DMS153 treated with DMSO at 0.1 percent for 48 hours (cell line): ENCODE measurements around the gene HNRNPH3.

ENCODE experiments used
- DNase-seq: peaks from one replicate; lab custom pipeline; 2025; ENCODE audit not compliant: unreplicated experiment; lab: John Stamatoyannopoulos, UW

Gene HNRNPH3

DNA sequence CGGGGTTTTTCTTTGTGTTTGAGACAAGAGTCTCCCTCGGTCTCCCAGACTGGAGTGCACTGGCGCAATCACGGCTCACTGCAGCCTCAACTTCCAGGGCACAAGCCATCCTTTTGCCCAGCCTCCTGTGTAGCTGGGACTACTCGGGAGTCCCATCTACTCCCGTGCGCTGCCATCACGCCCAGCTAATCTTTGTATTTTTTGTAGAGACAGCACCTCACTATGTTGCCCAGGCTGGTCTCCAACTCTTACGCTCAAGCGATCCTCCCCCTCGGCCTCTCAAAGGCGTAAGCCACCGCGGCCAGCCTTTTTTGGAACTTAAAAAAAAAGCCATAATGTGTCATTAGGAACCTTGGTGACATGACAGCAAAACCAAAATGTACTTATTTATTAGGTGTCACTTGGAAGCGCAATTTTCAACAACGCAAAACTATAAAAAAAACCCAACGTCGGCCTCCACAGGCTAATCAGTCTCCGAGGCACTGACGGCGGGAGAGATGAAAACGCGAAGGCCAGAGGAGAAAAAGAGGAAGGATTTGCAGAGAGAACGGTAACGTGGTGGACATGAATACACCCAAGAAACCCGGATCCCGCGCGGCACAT is 911 bp upstream of the HNRNPH3 start:
- DNase-seq = no peak

DNA sequence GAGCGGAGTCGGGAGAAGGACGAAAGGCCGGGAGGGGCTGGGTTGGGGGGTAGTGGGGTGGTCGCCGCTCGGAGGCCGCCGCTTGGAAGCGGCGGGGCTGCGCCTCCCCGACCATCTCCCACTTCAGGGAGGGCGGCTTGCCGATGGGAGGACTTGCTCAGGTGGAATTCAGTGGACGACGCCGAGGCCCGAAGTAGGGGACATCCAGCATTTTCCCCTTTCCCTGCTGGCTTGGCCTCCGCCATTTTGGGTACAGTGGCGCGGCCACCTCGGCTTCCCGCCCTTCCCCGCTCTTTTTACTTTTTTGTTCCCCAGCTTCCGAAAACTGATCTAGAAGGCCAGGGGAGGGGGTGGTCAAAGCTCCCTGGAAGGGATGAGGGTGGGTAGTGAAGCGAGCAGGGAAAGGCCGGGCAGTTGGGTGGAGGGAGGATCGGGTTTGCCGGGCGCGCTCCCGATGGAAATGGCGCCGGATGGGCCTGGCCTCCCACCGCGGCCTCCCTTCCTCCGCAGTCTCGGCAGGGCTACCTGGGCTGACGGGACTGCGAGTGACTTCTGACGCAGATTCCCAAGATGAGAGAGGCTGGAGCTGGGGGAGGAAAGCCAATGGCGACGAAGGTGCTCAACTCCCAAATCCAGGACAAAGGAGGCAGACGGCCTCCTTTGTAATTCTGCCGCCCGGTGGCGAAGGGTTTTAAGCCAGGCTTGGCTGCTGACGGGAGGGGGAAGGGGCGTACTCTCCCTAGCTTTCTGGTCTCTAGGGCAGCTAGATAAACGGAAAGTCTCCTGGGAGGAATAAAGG is 594 bp downstream of the HNRNPH3 start, which contains the start of gene PBLD:
Gene PBLD (minus strand): TSS at position 670 of the 799 bp plus-strand sequence. CDS start 26,084 bp downstream, outside the sequence.
- peak; percentile 82 for DNase-seq

- DNase-seq = no peak
These were observed 1.2 kb downstream of the HNRNPH3 start for GRCh38 chr10:68333058-68333395.

- DNase-seq = no peak
These were observed 1.9 kb downstream of the HNRNPH3 start for GRCh38 chr10:68333440-68334431.

GRCh38 chr10:68334672-68335467 is 3.0 kb downstream of the HNRNPH3 start:
- no peak for DNase-seq

GRCh38 chr10:68336754-68337351 is 5.0 kb downstream of the HNRNPH3 start:
- no peak for DNase-seq

- DNase-seq = no peak
These were observed 8.7 kb downstream of the HNRNPH3 start for GRCh38 chr10:68340358-68341080.

DNA sequence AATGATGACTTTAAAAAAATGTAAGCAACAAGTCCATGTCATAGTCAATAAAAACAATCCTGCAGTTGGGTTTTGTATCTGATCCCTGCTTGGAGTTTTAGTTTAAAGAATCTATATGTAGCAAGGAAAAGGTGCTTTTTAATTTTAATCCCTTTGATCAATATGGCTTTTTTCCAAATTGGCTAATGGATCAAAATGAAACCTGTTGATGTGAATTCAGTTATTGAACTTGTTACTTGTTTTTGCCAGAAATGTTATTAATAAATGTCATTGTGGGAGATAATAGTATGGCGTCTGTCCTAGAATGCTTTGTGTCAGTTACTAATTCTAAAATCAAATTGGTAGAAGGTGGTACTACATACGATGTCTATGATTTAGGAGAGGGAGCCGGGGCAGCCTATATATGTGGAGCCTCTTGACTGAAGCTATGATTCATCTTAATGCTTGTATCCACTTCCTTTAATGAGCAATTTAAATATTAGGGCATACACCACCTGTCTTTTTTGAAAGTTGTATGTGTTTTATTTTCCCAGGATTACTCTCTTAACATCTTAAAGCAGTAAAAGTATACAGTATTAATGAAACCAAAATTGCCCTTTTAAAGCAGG is 11.1 kb downstream of the HNRNPH3 start:
- no peak for DNase-seq

- no peak for DNase-seq
These were observed 13.8 kb downstream of the HNRNPH3 start for GRCh38 chr10:68345621-68346020.

DNA sequence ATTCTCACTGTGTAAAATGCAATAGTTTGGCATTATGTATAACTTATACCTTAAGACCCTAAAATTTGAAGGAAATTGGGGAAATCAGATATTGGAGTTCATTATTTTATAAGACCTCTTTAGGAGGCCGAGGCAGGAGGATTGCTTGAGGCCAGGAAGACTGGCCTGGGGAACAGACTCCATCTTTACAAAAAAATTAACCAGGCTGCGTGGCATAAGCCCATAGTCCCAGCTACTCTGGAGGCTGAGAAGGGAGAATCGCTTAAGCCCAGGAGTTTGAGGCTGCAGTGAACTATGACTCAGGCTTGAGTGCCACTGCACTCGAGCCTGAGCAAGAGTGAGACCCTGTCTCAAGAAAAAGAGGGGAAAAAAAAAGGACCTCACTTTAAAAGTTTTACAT is 14.9 kb downstream of the HNRNPH3 start:
- no peak for DNase-seq

DNA sequence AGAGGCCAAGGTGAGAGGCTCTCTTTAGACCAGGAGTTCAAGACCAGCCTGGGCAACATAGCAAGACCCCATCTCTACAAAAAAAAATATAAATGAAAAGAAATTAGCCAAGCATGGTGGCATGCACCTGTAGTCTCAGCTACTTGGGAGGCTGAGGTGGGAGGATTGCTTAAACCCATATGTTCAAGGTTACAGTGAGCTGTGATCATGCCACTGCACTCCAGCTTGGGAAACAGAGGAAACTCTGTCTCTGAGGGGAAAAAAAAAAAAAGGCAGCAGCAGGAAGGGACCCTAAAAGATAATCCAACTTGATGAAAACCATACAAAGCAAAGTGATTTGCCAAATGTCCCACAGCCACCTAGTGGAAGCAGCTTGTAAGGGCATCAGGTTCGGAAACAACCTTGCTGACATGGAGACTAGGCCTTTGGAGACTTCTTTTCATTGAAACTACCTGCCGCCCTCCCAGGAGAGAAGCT is 16.4 kb downstream of the HNRNPH3 start:
- no peak for DNase-seq

GRCh38 chr10:68353537-68353936 is 21.7 kb downstream of the HNRNPH3 start:
- no peak for DNase-seq

DNA sequence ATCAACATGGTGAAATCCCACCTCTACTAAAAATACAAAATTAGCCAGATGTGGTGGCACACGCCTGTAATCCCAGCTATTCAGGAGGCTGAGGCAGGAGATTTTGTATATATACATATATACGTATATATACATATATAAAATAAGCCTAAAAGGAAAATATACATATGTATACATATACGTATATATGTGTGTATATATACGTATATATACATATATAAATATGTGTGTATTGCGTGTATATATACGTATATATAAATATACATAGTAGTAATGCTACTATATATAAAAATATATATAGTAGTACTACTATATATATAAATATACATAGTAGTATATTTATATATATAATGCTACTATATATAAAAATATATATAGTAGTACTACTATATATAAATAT is 27.3 kb downstream of the HNRNPH3 start:
- DNase-seq = no peak

DNA sequence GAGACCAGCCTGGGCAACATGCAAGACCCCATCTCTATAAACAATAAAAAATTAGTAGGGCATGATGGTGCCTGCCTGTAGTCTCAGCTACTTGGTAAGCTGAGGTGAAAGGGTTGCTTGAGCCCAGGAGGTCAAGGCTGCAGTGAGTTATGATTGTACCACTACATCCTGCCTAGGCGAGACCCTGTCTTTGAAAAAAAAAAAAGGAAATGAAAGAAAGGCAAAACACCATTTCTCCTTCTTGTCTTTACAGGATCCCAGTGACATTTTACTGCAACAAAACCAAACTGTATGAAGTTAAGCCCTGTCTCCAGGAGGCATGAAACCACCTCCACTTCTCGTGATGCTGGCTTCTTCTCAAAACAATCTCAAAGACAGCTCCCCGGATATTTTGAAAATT is 30.7 kb downstream of the HNRNPH3 start:
- no peak for DNase-seq

- no peak for DNase-seq
These were observed 32.4 kb downstream of the HNRNPH3 start for GRCh38 chr10:68364101-68364886.

- DNase-seq = no peak
These were observed 33.7 kb downstream of the HNRNPH3 start for GRCh38 chr10:68365611-68366010.

DNA sequence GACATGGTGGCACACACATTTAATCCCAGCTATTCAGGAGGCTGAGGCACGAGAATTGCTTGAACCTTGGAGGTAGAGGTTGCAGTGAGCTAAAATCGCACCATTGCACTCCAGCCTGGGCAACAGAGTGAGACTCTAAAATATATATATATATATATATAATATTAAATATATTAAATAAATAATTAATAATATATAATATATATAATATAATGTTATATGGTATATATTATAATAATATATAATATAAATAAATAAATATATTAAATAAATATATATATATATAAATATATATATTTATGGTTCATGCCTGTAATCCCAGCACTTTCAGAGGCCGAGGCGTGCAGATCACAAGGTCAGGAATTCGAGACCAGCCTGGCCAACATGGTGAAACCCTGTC is 34.7 kb downstream of the HNRNPH3 start:
- no peak for DNase-seq

DNA sequence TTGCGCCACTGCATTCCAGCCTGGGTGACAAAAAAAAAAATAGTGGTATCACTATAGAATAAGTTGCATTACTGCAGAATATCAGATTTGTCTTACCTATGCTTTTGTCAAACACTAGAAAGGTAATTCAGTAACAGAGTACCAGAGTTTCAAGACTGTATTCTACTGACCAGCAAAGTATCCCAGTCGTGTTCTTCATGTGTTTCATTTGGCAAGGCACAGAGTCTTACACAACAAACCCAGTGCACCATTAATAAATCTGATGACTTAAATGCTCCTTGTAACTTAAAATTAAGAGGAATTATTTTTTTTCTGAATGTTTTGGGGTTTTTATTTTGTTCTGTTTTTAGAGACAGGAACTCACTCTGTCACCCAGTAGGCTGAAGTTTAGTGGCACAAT is 35.3 kb downstream of the HNRNPH3 start:
- no peak for DNase-seq
